H1 (cell line): ENCODE results near the gene ARMH3. TPM values are rescaled to one million over a fixed set of nuclear protein-coding genes. Genes with fewer than 3 reads are reported as not detected.

Experiments
- CTCF ChIA-PET: fragments of 300-600 bp; sonication (Branson Sonifier 250); formaldehyde crosslinking; loops from one replicate; lab custom pipeline; 2021; ENCODE audit not compliant: partially characterized antibody; lab: Charles Lee
- POLR2A ChIA-PET: fragments of 300-600 bp; sonication (Branson Sonifier 250); formaldehyde crosslinking; loops from one replicate; lab custom pipeline; 2021; ENCODE audit warnings: inconsistent platforms; ENCODE audit not compliant: partially characterized antibody; lab: Charles Lee
- DNase-seq, 2 experiments: peaks; one replicate each; pipeline versions ENCODE4 v3.0.0 to v3.0.0-alpha.2; 2010 to 2022; ENCODE audit warnings: low spot score in 2 of 2, low read depth in 1 of 2, mixed read lengths in 1 of 2
- FAIRE-seq: peaks from 2 replicates; lab custom pipeline; 2011; peaks lifted over from hg19 to GRCh38; lab: Jason Lieb, UNC
- H2AFZ ChIP-seq: 2 replicates; pipeline ENCODE4 v1.8.1; 2012; ENCODE audit warnings: low read length, inconsistent platforms
- H2AK5ac ChIP-seq: 2 replicates; pipeline ENCODE4 v1.6.1; 2013; ENCODE audit warnings: low read depth, low read length
- H2BK120ac ChIP-seq: replicated peaks from 2 replicates; pipeline ENCODE3; 2013; ENCODE audit warnings: low read depth, low read length, inconsistent platforms
- H2BK12ac ChIP-seq: 2 replicates; pipeline ENCODE4 v1.6.1; 2013; ENCODE audit warnings: low read depth, low read length
- H2BK15ac ChIP-seq: 2 replicates; pipeline ENCODE4 v1.6.1; 2013; ENCODE audit warnings: low read length
- H2BK20ac ChIP-seq: 2 replicates; pipeline ENCODE4 v1.6.1; 2013; ENCODE audit warnings: low read length
- H2BK5ac ChIP-seq: 2 replicates; pipeline ENCODE4 v1.6.1; 2013; ENCODE audit warnings: low read depth, low read length
- H3K14ac ChIP-seq: 2 replicates; pipeline ENCODE4 v1.6.1; 2013; ENCODE audit warnings: inconsistent platforms; ENCODE audit not compliant: insufficient read length
- H3K18ac ChIP-seq: 2 replicates; pipeline ENCODE4 v1.6.1; 2013; ENCODE audit warnings: low read length; ENCODE audit errors: extremely low read depth
- H3K23ac ChIP-seq: 2 replicates; pipeline ENCODE4 v1.6.1; 2013; ENCODE audit warnings: inconsistent platforms; ENCODE audit not compliant: insufficient read length
- H3K23me2 ChIP-seq: 2 replicates; pipeline ENCODE4 v1.6.1; 2013; ENCODE audit warnings: low read depth, low read length
- H3K27ac ChIP-seq: 2 replicates; pipeline ENCODE4 v1.6.1; 2011; ENCODE audit warnings: low read depth, low read length, inconsistent platforms
- H3K27me3 ChIP-seq, 4 experiments: replicated peaks in 1 of 4; 1 replicate in 1 of 4; 2 replicates in 3 of 4; pipeline versions ENCODE4 v1.6.1 to v1.8.1; 2011 to 2013; ENCODE audit warnings: low read length in 3 of 4, mild to moderate bottlenecking in 3 of 4, inconsistent platforms in 2 of 4, mixed read lengths in 2 of 4, moderate library complexity in 1 of 4; ENCODE audit not compliant: control insufficient read depth in 3 of 4, insufficient read depth in 3 of 4; ENCODE audit errors: extremely low read depth in 1 of 4
- H3K36me3 ChIP-seq, 4 experiments: 2 replicates each; pipeline versions ENCODE4 v1.6.1 to v1.8.1; 2011 to 2013; ENCODE audit warnings: mild to moderate bottlenecking in 4 of 4, low read length in 3 of 4, moderate library complexity in 2 of 4, control low read depth in 1 of 4, inconsistent platforms in 1 of 4; ENCODE audit not compliant: insufficient read depth in 4 of 4, control insufficient read depth in 2 of 4
- H3K4ac ChIP-seq: replicated peaks from 2 replicates; pipeline ENCODE3; 2013; ENCODE audit warnings: low read length, low read depth, mixed read lengths, inconsistent platforms; ENCODE audit not compliant: insufficient read length
- H3K4me1 ChIP-seq, 4 experiments: replicated peaks in 1 of 4; 1 replicate in 1 of 4; 2 replicates in 3 of 4; pipeline versions ENCODE4 v1.6.1 to v1.8.1; 2011 to 2013; ENCODE audit warnings: low read length in 3 of 4, inconsistent platforms in 2 of 4, mixed read lengths in 1 of 4; ENCODE audit not compliant: insufficient read depth in 4 of 4, control insufficient read depth in 3 of 4
- H3K4me2 ChIP-seq, 2 experiments: 2 replicates each; pipeline versions ENCODE4 v1.6.1 to v1.8.1; 2011 to 2013; ENCODE audit warnings: low read depth in 2 of 2, low read length in 2 of 2, control low read depth in 1 of 2, inconsistent platforms in 1 of 2, mild to moderate bottlenecking in 1 of 2; ENCODE audit not compliant: insufficient read depth in 1 of 2
- H3K4me3 ChIP-seq, 4 experiments: fragments of 200-600, 300-600 bp in 1 of 4; sonication (generic), shearing (Covaris generic), sonication (Bioruptor Twin) in 1 of 4; 2 replicates each; pipeline versions ENCODE4 v1.5.1 to v1.8.1; 2011 to 2016; ENCODE audit warnings: low read length in 4 of 4, low read depth in 3 of 4, control low read depth in 2 of 4, inconsistent platforms in 2 of 4, mild to moderate bottlenecking in 2 of 4, mixed read lengths in 1 of 4, moderate library complexity in 1 of 4; ENCODE audit not compliant: insufficient read depth in 2 of 4; ENCODE audit errors: extremely low read depth in 1 of 4
- H3K56ac ChIP-seq: replicated peaks from 2 replicates; pipeline ENCODE3; 2013; ENCODE audit warnings: low read depth, mild to moderate bottlenecking, mixed read lengths, low read length, inconsistent platforms; ENCODE audit not compliant: insufficient read length
- H3K79me1 ChIP-seq: 2 replicates; pipeline ENCODE4 v1.6.1; 2013; ENCODE audit warnings: low read depth, low read length, control low read depth
- H3K79me2 ChIP-seq, 2 experiments: 2 replicates each; pipeline versions ENCODE4 v1.6.1 to v1.8.1; 2012 to 2013; ENCODE audit warnings: low read length in 2 of 2, mild to moderate bottlenecking in 2 of 2, inconsistent platforms in 1 of 2; ENCODE audit not compliant: insufficient read depth in 2 of 2, control insufficient read depth in 1 of 2
- H3K9ac ChIP-seq, 4 experiments: replicated peaks in 1 of 4; 1 replicate in 1 of 4; 2 replicates in 3 of 4; pipeline versions ENCODE4 v1.6.1 to v1.8.1; 2011 to 2013; ENCODE audit warnings: low read depth in 3 of 4, low read length in 3 of 4, control low read depth in 2 of 4, mild to moderate bottlenecking in 2 of 4, moderate library complexity in 2 of 4, inconsistent platforms in 1 of 4; ENCODE audit errors: extremely low read depth in 1 of 4
- H3K9me3 ChIP-seq, 2 experiments: 2 replicates each; pipeline versions ENCODE4 v1.6.1 to v1.8.1; 2012 to 2013; ENCODE audit warnings: mild to moderate bottlenecking in 2 of 2, moderate library complexity in 2 of 2, control low read depth in 1 of 2, inconsistent platforms in 1 of 2, low read depth in 1 of 2, low read length in 1 of 2, mixed read lengths in 1 of 2; ENCODE audit not compliant: insufficient read depth in 2 of 2
- H4K20me1 ChIP-seq, 2 experiments: replicated peaks in 1 of 2; 2 replicates each; pipeline versions ENCODE3 to v1.8.1; 2011 to 2013; ENCODE audit warnings: inconsistent platforms in 2 of 2, low read length in 2 of 2, mild to moderate bottlenecking in 1 of 2; ENCODE audit not compliant: insufficient read depth in 2 of 2, control insufficient read depth in 1 of 2
- H4K5ac ChIP-seq: 2 replicates; pipeline ENCODE4 v1.6.1; 2013; ENCODE audit warnings: low read length, low read depth, mixed read lengths, inconsistent platforms; ENCODE audit not compliant: insufficient read length
- H4K8ac ChIP-seq: 2 replicates; pipeline ENCODE4 v1.8.0; 2013; ENCODE audit warnings: mild to moderate bottlenecking, moderate library complexity, low read length, inconsistent platforms; ENCODE audit not compliant: insufficient read depth; ENCODE audit errors: extremely low read depth
- H4K91ac ChIP-seq: replicated peaks from 2 replicates; pipeline ENCODE3; 2013; ENCODE audit warnings: low read length, mixed read lengths, inconsistent platforms; ENCODE audit not compliant: insufficient read length
- BCL11A ChIP-seq, 2 experiments: IDR thresholded peaks; one replicate each; pipeline ENCODE4 v1.6.1; 2011; ENCODE audit warnings: low read depth in 2 of 2, low read length in 2 of 2, mild to moderate bottlenecking in 2 of 2
- JUND ChIP-seq: IDR thresholded peaks from 2 replicates; pipeline ENCODE4 v1.6.1; 2011; ENCODE audit warnings: mild to moderate bottlenecking, improper control_type of control experiment, low read length
- RBBP5 ChIP-seq: IDR thresholded peaks from 2 replicates; pipeline ENCODE4 v1.7.1; 2012; ENCODE audit warnings: low read depth, mild to moderate bottlenecking, inconsistent platforms, low read length, moderate library complexity, borderline replicate concordance
- TAF7 ChIP-seq: optimal IDR thresholded peaks from 2 replicates; pipeline ENCODE3; 2011; ENCODE audit warnings: low read depth, mild to moderate bottlenecking, inconsistent platforms, low read length, moderate library complexity, borderline replicate concordance
- TEAD4 ChIP-seq: IDR thresholded peaks from 2 replicates; pipeline ENCODE4 v1.6.1; 2012; ENCODE audit warnings: low read depth, low read length, inconsistent platforms, mixed read lengths
- WGBS, 2 experiments: shearing (Covaris generic) in 1 of 2; methylation state at CpG; one replicate each; pipeline versions ENCODE4 v1.1.6 to v1.1.7; 2013 to 2015; ENCODE audit warnings: low lambda C conversion rate in 2 of 2, mixed read lengths in 2 of 2, inconsistent platforms in 1 of 2, low coverage in 1 of 2, missing lambda C conversion rate in 1 of 2; ENCODE audit not compliant: insufficient replicate concordance in 2 of 2, insufficient coverage in 1 of 2, insufficient read length in 1 of 2; ENCODE audit errors: extremely low coverage in 1 of 2, missing lambda C conversion rate in 1 of 2; 5-methylcytosine and 5-hydroxymethylcytosine counted together
- polyA plus RNA-seq, 7 experiments: library from polyadenylated mRNA; depleted of rRNA in 3 of 7; stranded (reverse) in 5 of 7; unstranded in 2 of 7; fragments of >200 nt in 5 of 7; fragments of 200-250 nt in 2 of 7; gene quantifications; 1 replicate in 5 of 7; 2 replicates in 1 of 7; 4 replicates in 1 of 7; pipeline versions ENCODE4 v1.2.1 to v1.2.3, GENCODE V29; 2011 to 2013; ENCODE audit warnings: missing spikeins in 2 of 7, mixed read lengths in 2 of 7
- total RNA-seq: library from RNA; stranded (reverse); fragmentation: NEBNext Ultra II Directional; extraction: Animal tissue kit (Norgen Biotek cat#: 25700); gene quantifications from 2 replicates; pipeline ENCODE4 v1.2.1, GENCODE V29; 2021
- TF ChIP-seq, protein P1 (sequence below): IDR thresholded peaks from 2 replicates; pipeline ENCODE4 v1.6.1; 2011; ENCODE audit warnings: low read depth, mild to moderate bottlenecking, low read length; ENCODE audit not compliant: insufficient read depth
- TF ChIP-seq, protein P2 (sequence below): IDR thresholded peaks from 2 replicates; pipeline ENCODE4 v1.6.1; 2012; ENCODE audit warnings: low read length, inconsistent platforms

The ARMH3 gene
- total and polyA plus RNA-seq, 2 of the 8 experiments (the other 6 are each of a cell fraction or from before 2014, with no cell fraction given): 11.6 to 18.3 TPM

DNA sequence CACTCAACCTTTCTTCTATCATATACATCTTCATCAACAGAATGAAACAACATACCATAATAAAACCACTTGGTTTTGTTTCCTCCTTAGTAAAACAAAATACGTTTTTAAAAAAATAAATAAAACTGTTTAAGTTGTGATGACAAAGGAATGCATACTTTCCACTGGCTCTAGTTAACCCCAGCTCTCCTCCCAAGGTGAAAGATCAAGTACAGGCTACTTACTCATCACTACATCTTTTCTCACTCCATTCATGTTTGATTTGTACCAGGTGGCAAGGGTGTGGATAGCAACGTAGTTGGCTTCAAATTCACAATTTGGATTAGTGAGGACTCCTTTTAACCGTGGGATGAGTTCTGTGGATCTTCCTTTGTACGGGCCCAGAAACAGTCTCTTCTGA lies 252.5 kb downstream of the ARMH3 start:
- Histone ChIP-seq H3K4ac (no peak overlapping the region), H3K14ac (no peak overlapping the region), H4K5ac (no peak overlapping the region), H2BK120ac (no peak overlapping the region), H3K27ac (no peak overlapping the region), H3K23ac (no peak overlapping the region), H2AK5ac (no peak overlapping the region), H4K20me1 (peaks cover 4 to 12% of the 10 kb centered on the region in 2 experiments), H2BK5ac (no peak overlapping the region), H2AFZ (no peak overlapping the region), H2BK20ac (no peak overlapping the region), H3K4me1 (no peaks in the 10 kb centered on the region), H3K56ac (no peak overlapping the region), H3K18ac (no peak overlapping the region), H3K9me3 (no peaks in the 10 kb centered on the region), H3K27me3 (no peaks in the 10 kb centered on the region), H3K4me2 (no peak overlapping the region), H2BK12ac (no peak overlapping the region), H3K9ac (no peak overlapping the region), H3K4me3 (no peak overlapping the region), H3K23me2 (no peaks in the 10 kb centered on the region), H3K36me3 (peaks cover 39 to 90% (median 72%) of the 10 kb centered on the region in 4 experiments), H4K8ac (no peak overlapping the region), H3K79me2 (peaks cover 0 to 3% of the 10 kb centered on the region in 2 experiments; a peak in 1 of 4 replicates), H3K79me1 (no peaks in the 10 kb centered on the region), H4K91ac (no peak overlapping the region), H2BK15ac (no peak overlapping the region)
- TF ChIP-seq, protein P1, sequence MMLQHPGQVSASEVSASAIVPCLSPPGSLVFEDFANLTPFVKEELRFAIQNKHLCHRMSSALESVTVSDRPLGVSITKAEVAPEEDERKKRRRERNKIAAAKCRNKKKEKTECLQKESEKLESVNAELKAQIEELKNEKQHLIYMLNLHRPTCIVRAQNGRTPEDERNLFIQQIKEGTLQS: no peak
- TF ChIP-seq TAF7: no peak
- no peak for TF ChIP-seq RBBP5
- TF ChIP-seq, protein P2, sequence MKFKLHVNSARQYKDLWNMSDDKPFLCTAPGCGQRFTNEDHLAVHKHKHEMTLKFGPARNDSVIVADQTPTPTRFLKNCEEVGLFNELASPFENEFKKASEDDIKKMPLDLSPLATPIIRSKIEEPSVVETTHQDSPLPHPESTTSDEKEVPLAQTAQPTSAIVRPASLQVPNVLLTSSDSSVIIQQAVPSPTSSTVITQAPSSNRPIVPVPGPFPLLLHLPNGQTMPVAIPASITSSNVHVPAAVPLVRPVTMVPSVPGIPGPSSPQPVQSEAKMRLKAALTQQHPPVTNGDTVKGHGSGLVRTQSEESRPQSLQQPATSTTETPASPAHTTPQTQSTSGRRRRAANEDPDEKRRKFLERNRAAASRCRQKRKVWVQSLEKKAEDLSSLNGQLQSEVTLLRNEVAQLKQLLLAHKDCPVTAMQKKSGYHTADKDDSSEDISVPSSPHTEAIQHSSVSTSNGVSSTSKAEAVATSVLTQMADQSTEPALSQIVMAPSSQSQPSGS: no peak
- no peak for TF ChIP-seq BCL11A (IDR thresholded peaks at IDR 0.05; ENCODE audit: low read depth in 2 of 2, low read length in 2 of 2)
- TF ChIP-seq TEAD4: no peak
- TF ChIP-seq JUND: no peak
- no peak for DNase-seq
- CTCF ChIA-PET: interaction anchor here (0.6 kb wide), 1 partner anchor 266 kb away, joined by 3 read pairs; no protein-coding TSS in a partner anchor
- POLR2A ChIA-PET: interaction anchor here (0.7 to 5.7 kb wide), 3 partner anchors 9 to 19 kb away, joined by 4 to 30 read pairs (median 7); partner anchors contain the start of genes NPM3 and OGA
- FAIRE-seq: no peak
- WGBS, 2 experiments: 92% methylated on average over 4 of the region's 4 CpGs; no CpG with 5 or more reads in 1 of the 2 experiments
